ENCODE data around the gene PPARG. TPM values are rescaled to one million over a fixed set of nuclear protein-coding genes. Genes with fewer than 3 reads are reported as not detected.

PPARG gene
- total and polyA plus RNA-seq, 8 donors, result 7.9 to 85.2 (median 29.3) TPM

DNA sequence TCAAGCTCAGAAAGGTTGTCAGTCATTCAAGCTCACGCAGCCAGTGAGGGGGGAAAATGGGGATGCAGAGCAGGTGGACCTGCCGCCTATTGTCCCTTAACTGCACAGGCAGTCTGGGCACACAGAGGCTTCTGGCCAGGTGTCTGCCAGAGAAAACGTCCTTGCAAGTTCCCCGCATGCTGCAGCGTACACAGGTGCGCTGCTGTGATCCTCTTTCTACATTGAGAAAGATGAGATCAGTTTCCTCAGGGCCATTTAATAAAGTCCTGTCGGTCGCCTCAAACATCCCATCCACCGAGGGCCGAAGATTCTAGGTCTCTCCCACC is 195.0 kb downstream of the PPARG start:
- Histone ChIP-seq H3K27me3 (no peaks in the 10 kb centered on the region), H3K4me1 (peaks cover 21 to 50% (median 43%) of the 10 kb centered on the region in 4 donors), H3K27ac (peak overlapping the region; percentile 62 to 88 (median 80)), H3K9me3 (no peaks in the 10 kb centered on the region), H3K4me3 (peak overlapping the region; percentile 59 to 92 (median 71)), H3K36me3 (peaks cover 0 to 5% (median 2%) of the 10 kb centered on the region in 4 donors)
- intact Hi-C loops (cut with DNase I; ENCODE audit: low total_unique reads), result no loop called here
- TF ChIP-seq EP300 (IDR thresholded peaks at IDR 0.05) (no peak), POLR2A (IDR thresholded peaks at IDR 0.05) (no peak), POLR2AphosphoS5 (IDR thresholded peaks at IDR 0.05) (no peak)
- TF ChIP-seq, protein P1, sequence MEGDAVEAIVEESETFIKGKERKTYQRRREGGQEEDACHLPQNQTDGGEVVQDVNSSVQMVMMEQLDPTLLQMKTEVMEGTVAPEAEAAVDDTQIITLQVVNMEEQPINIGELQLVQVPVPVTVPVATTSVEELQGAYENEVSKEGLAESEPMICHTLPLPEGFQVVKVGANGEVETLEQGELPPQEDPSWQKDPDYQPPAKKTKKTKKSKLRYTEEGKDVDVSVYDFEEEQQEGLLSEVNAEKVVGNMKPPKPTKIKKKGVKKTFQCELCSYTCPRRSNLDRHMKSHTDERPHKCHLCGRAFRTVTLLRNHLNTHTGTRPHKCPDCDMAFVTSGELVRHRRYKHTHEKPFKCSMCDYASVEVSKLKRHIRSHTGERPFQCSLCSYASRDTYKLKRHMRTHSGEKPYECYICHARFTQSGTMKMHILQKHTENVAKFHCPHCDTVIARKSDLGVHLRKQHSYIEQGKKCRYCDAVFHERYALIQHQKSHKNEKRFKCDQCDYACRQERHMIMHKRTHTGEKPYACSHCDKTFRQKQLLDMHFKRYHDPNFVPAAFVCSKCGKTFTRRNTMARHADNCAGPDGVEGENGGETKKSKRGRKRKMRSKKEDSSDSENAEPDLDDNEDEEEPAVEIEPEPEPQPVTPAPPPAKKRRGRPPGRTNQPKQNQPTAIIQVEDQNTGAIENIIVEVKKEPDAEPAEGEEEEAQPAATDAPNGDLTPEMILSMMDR (IDR thresholded peaks at IDR 0.05), result no peak
- 1 to 5% (median 2%) methylated on average over 10 of the region's 10 CpGs for WGBS, 5 donors
- DNase-seq, result no peak

Small RNA genes lying within 50 kb of the gene (small RNA-seq; reads per million reads assigned to genes)
- 0 reads per million in 4 donors for gene AC091492.1

Other genes starting within 250 kb of the PPARG start
- 1 to 10 TPM; 2.6 to 9.9 (median 5.2) TPM for gene TIMP4, start 130.2 kb upstream of the PPARG start, total RNA-seq
- gene TIMP4, start 130.2 kb upstream of the PPARG start, polyA plus RNA-seq, result 10 to 100 TPM in 2 of 3 donors, 1 to 10 TPM in 1; 5.0 to 13.4 (median 11.0) TPM
- gene TSEN2, start 195.4 kb downstream of the PPARG start, total RNA-seq, result 10 to 100 TPM; 12.9 to 43.0 (median 33.9) TPM
- 10 to 100 TPM; 10.7 to 16.8 (median 11.0) TPM for gene TSEN2, start 195.4 kb downstream of the PPARG start, polyA plus RNA-seq

All from stomach (tissue), 9 donors.